KMS-11 (cell line): ENCODE measurements around the gene SEL1L.

ENCODE experiments used
- H2AFZ ChIP-seq: fragments of 200-600 bp; sonication (generic); 2 replicates; pipeline ENCODE4 v1.6.1; 2016; ENCODE audit warnings: antibody characterized with exemption, mixed run types, low read depth
- H3K27ac ChIP-seq: fragments of 200-600 bp; sonication (generic); 2 replicates; pipeline ENCODE4 v1.6.1; 2016; ENCODE audit warnings: mild to moderate bottlenecking, mixed run types
- H3K27me3 ChIP-seq: fragments of 200-600 bp; sonication (generic); 2 replicates; pipeline ENCODE4 v1.6.1; 2017; ENCODE audit warnings: mild to moderate bottlenecking, low read depth, mixed run types, moderate library complexity; ENCODE audit not compliant: insufficient read depth
- H3K36me3 ChIP-seq: fragments of 200-600 bp; sonication (generic); 2 replicates; pipeline ENCODE4 v1.6.1; 2017; ENCODE audit warnings: mild to moderate bottlenecking, mixed run types; ENCODE audit not compliant: insufficient read depth
- H3K4me1 ChIP-seq: fragments of 200-600 bp; sonication (generic); 2 replicates; pipeline ENCODE4 v1.6.1; 2016; ENCODE audit warnings: mild to moderate bottlenecking, low read depth, mixed run types; ENCODE audit not compliant: poor library complexity, severe bottlenecking
- H3K4me2 ChIP-seq: fragments of 200-600 bp; sonication (generic); 2 replicates; pipeline ENCODE4 v1.7.0; 2016; ENCODE audit warnings: mild to moderate bottlenecking, mixed run types
- H3K4me3 ChIP-seq: fragments of 200-600 bp; sonication (generic); IDR thresholded peaks from 2 replicates; pipeline ENCODE4 v1.6.1; 2017; ENCODE audit warnings: low read depth, low read length, mixed read lengths; ENCODE audit not compliant: insufficient read depth
- H3K79me2 ChIP-seq: fragments of 200-600 bp; sonication (generic); 2 replicates; pipeline ENCODE4 v1.6.1; 2016; ENCODE audit warnings: low read depth, mixed run types; ENCODE audit not compliant: insufficient read depth
- H3K9ac ChIP-seq: fragments of 200-600 bp; sonication (generic); 2 replicates; pipeline ENCODE4 v1.6.1; 2016; ENCODE audit warnings: mild to moderate bottlenecking, mixed run types
- H4K20me1 ChIP-seq: fragments of 200-600 bp; sonication (generic); 2 replicates; pipeline ENCODE4 v1.6.1; 2016; ENCODE audit warnings: mild to moderate bottlenecking, mixed run types; ENCODE audit not compliant: insufficient read depth
- TF ChIP-seq, protein P1 (sequence below): fragments of 200-600 bp; sonication (generic); conservative IDR thresholded peaks from 2 replicates; pipeline ENCODE4 v1.6.1; 2017; ENCODE audit warnings: low read depth, mild to moderate bottlenecking, antibody characterized with exemption, low read length, moderate library complexity, mixed read lengths

Gene SEL1L

DNA sequence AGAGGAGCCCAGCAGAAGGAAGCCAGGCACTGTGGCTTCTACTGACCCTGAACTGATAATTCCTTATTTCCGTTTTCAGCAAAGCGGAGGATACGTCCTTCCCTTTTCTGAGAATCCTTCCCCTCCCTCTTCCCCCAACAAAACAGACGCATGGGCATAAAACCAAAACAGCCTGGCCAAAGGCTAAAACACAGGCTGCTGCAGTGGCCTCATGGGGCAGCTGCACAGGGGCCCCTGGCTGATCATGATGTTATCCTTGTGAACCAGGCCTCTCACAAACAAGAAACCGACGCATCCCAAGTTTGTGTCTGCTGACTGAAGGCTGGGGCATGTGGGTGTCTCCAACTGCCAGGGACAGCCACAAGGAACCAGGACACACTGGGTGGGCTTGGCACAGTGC, 110.1 kb downstream of the SEL1L start:
- Histone ChIP-seq H3K4me3 (no peak overlapping the region), H3K27ac (no peak overlapping the region), H3K79me2 (no peaks in the 10 kb centered on the region), H3K4me2 (no peak overlapping the region), H3K9ac (no peak overlapping the region), H4K20me1 (no peaks in the 10 kb centered on the region), H3K36me3 (no peaks in the 10 kb centered on the region), H3K4me1 (no peaks in the 10 kb centered on the region), H2AFZ (no peak overlapping the region), H3K27me3 (no peaks in the 10 kb centered on the region)
- TF ChIP-seq, protein P1, sequence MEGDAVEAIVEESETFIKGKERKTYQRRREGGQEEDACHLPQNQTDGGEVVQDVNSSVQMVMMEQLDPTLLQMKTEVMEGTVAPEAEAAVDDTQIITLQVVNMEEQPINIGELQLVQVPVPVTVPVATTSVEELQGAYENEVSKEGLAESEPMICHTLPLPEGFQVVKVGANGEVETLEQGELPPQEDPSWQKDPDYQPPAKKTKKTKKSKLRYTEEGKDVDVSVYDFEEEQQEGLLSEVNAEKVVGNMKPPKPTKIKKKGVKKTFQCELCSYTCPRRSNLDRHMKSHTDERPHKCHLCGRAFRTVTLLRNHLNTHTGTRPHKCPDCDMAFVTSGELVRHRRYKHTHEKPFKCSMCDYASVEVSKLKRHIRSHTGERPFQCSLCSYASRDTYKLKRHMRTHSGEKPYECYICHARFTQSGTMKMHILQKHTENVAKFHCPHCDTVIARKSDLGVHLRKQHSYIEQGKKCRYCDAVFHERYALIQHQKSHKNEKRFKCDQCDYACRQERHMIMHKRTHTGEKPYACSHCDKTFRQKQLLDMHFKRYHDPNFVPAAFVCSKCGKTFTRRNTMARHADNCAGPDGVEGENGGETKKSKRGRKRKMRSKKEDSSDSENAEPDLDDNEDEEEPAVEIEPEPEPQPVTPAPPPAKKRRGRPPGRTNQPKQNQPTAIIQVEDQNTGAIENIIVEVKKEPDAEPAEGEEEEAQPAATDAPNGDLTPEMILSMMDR, result no peak
